NCI-H446 (cell line): Measurements from ENCODE around the gene MEF2D.
A peak's percentile ranks its signal among the peaks of the same experiment; 100 is the strongest.

Source experiments
- DNase-seq, 2 experiments: peaks; one replicate each; lab custom pipeline; 2025; lab: John Stamatoyannopoulos, UW

The MEF2D gene

GRCh38 chr1:156486421-156487344 lies 13.9 kb downstream of the MEF2D start:
- DNase-seq = no peak

DNA sequence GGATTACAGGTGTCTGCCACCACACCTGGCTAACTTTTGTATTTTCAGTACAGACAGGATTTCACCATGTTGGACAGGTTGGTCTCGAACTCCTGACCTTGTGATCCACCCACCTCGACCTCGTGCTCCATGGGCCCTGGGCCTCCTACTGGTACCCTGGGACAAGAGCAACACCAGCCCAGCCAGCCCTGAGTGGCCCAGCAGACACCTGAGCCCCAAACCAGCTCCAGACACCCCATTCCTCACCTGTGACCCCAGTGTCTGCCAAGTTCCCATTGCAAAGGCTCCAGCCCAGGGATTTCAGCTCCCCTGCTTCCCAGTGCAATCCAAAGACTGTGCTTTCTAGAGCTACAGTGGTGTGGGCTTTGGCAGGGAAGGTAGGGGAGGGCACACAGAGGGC lies 14.6 kb downstream of the MEF2D start:
- no peak for DNase-seq

- no peak for DNase-seq
These were observed 16.0 kb downstream of the MEF2D start for GRCh38 chr1:156484480-156485058.

DNA sequence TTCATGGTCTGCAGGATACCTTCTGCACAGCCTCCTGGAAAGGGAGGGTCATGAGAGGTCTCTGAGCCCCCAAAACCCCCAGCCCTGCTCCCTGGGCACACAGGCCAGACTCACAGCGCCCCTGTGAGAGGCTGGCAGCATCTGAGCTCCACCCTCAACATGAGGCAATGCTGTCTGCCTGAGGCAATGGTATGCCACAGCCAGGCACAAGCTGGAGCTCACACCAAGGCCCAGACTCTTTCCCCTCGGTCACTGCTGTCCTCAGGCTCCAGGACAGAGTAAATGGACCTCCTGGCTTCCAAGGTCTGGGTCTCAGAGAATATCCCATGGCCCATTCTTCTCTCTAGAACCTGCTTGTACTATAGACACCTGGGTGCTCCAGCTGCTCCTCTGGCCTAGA lies 17.2 kb downstream of the MEF2D start:
- no peak for DNase-seq

DNA sequence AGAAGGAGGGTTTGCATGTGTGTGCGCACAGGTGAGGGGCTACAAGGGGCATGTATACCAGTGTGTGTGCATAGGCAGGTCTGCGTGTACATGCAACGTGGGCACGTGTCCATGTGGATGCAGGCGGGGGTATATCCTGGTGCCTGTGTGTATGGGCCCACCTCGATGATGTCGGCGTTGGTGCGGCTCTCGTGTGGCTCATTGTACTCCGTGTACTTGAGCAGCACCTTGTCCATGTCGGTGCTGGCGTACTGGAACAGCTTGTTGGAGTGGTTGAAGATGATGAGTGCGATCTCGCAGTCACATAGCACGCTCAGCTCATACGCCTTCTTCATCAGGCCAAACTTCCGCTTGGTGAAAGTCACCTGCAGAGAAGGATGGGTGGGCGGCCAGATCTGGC lies 18.3 kb downstream of the MEF2D start:
- no peak for DNase-seq

DNA sequence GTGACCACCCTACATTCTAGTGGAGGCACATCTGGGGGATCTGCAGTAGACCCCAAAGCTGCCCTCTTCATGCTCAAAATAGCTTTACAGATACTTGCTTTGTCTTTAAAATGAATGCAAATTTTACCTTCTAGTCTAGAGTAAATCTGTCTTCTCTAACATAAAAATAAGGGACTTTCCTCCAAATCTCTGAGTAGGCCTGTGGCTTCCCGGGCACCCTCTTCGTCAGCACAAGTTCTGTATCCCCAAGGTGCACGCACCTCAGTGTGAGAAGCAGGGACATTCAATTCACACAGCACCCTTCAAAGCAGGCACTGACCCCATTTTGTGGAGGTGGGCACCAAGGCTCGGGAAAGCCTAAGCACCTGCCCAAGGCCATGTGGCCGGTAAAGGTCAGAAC lies 19.0 kb downstream of the MEF2D start:
- DNase-seq = no peak

- no peak for DNase-seq
These were observed 20.0 kb downstream of the MEF2D start for GRCh38 chr1:156480411-156481192.

DNA sequence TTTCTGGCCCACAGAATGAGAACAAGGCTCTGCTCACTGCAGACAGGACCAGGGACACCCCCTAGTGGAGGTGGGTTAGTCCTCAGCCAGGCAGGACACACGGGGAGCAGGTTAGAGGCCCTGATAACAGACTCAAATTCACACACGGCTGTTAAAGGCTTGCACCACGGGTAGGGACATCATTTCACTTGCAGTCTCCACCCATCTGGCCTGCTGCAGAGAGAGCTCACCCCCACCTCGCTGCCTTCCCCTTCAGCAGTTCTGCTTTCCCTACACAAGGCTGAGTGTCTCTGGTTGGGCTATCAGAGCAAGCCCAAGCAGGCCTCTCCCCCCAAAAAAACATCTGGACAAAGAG lies 20.6 kb downstream of the MEF2D start:
- DNase-seq = no peak

DNA sequence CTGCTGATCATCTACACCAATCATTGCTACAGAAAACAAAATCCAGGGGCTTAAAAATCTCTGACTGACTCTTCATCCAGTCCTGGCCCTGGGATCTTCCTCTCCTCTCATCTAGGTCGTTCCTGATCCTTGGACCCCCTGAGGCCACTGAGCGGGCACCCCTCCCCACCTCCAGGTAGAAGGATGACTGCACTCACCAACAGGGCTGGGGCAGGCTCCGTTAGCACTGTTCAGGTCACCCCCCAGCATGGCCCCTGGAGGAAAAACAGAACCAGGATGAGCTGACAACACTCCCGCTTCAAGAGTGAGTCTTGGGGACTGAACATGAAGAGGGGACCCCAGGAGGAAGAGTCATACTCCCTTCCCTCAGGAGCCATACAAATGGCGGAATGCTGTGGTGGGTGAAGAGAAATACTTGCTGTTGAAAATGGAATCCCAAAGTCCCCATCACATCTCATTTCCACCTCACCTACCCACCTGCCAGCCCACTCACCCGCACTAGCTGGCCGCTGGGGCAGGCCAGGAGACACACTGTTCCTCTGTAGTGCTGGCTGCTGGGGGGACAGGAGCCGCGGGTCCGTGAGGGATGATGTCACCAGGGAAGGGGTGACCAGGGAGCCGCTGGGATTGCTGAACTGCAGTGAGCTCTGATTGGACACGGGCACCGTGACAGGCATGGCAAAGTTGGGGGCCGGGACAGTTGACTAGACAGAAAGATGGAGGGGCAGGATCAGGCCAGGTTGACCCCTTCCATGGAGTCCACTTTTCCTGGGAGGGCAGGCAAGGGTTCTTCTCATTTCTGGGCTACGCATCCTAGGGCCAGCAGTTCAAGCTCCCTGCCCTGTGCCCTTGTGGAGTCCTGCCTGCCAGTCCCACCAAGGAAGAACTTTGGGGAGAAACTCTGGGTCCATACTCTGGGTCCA lies 21.2 kb downstream of the MEF2D start:
- no peak for DNase-seq

DNA sequence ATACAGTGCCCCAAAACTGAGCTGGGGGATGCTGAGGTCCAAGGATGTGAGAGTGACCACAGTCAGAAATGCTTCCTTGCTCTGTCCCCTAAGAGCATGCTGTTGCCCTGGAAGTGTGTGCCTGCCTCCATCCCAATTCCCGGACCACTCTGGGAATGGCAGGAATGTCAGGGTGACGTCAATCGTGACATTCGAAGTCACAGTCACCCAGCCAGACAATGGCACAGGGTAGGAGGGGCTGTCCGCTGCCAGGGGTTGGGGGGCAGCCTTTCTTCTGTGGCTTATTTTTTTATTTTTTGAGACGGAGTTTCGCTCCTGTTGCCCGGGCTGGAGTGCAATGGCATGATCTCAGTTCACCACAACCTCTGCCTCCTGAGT lies 22.3 kb downstream of the MEF2D start:
- DNase-seq = no peak

GRCh38 chr1:156477526-156478249 lies 22.9 kb downstream of the MEF2D start:
- no peak for DNase-seq

- DNase-seq = no peak
These were observed 23.9 kb downstream of the MEF2D start for GRCh38 chr1:156476501-156477298.

DNA sequence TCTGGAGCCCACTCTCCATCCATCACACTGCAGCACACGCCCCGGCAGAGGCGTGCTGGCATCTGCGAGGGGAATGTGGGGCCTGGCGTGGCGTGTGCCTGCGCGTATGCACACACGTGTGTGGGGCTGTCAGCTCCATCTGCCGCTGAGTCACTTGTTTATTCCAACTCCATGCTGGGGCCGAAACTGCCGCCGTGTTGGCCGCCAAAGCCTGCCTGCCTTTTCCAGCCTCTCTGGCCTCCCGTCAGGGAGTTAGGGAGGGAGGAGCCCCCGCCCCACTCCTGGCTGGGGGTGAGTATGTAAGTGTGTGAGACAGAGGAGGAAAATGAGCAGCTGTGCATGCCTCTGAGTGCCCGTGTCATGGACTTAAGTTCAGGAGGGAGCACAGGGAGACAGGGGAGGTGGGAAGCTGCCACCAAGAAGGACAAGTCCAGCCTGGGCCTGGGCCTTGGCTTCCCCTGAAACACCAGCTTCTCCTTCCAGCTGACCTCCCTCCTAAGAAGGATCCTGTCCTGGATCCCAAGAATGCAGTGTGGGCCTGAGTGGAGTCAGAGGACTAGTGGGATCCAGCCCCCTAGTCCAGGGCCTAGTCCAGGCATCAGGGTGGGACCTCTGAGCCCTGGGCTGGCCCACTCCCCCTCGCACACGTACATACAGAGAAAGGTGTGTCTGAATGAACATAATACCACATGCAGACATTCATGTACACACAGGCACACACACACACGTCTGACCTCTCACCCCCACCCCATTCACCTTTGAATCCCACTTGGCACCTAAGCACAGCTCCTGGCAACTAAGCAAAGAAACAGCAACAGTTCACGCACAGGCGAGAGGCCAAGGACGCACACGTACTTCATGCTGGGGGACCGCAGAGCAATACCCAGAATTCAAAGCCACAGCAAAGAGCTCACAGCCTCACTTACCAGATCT lies 24.7 kb downstream of the MEF2D start:
- DNase-seq = peak; percentile 85 to 89

DNA sequence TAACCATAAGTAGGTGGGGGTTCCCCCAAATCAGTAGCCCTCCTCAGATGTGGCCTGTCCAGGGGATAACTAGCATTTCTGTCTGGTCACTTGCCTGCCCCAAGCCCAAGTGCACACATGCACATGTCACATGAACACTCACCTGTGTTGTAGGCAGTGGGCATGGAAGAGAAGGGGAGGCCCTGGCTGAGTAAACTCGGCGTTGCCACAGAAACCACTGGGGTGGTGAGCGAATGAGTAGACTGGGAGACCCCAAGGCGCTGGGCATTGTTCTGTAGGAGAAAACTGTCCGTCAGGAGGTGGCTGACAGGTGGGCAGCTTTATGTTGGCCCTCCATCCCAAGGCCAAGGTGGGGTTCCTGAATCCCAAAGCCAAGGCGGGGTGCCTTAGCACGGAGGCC lies 25.6 kb downstream of the MEF2D start:
- no peak for DNase-seq

GRCh38 chr1:156471496-156472490 lies 28.8 kb downstream of the MEF2D start:
- DNase-seq = peak in 1 of 2 experiments; percentile 45

GRCh38 chr1:156470473-156470872 lies 30.1 kb downstream of the MEF2D start:
- no peak for DNase-seq

GRCh38 chr1:156468693-156469345 lies 31.8 kb downstream of the MEF2D start:
- no peak for DNase-seq
